Measurements from ENCODE around the gene PBX3. TPM values are rescaled to one million over a fixed set of nuclear protein-coding genes. Genes with fewer than 3 reads are reported as not detected.
A peak's percentile ranks its signal among the peaks of the same experiment; 100 is the strongest.

Gene PBX3
- polyA plus RNA-seq, 1 donor (not counting 4 experiments of a cell fraction or from before 2014, with no cell fraction given), result 26.3 TPM

DNA sequence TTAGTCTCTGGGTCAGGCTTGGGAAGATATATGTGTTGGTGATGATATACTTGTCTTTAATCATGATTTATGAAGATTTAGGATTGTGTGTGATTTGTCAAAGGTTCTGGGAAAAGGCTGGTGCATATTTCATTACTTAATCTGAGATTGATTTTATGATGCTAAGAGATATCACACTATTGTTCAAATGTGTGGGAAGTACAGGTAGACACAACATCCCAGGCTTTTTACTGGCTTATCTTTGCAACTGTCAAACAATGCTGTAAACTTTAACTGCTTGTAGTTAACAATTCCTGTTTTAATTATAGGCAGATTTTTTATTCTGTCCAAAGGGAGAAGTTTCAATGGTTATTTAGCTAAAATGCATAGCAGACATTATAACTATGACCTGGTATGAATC is 23.9 kb downstream of the PBX3 start:
- dilution Hi-C loops (cut with MboI; ENCODE audit: extremely low pct_ligation_motif_present, low sequenced_read_pairs), result no loop called here
- H4K20me1 ChIP-seq (ENCODE audit: control insufficient read depth, extremely low read depth, insufficient read depth, low read length), result no peaks in the 10 kb centered on the region
- H3K27me3 ChIP-seq (ENCODE audit: control insufficient read depth, extremely low read depth, insufficient read depth, low read length), result no peaks in the 10 kb centered on the region
- no peaks in the 10 kb centered on the region for H3K9me3 ChIP-seq (ENCODE audit: control insufficient read depth, low read depth, low read length)
- peaks cover 49% of the 10 kb centered on the region for H3K79me2 ChIP-seq (ENCODE audit: control insufficient read depth, insufficient read depth, low read length)
- no peaks in the 10 kb centered on the region for H3K9me1 ChIP-seq (ENCODE audit: control insufficient read depth, extremely low read depth, insufficient read depth, low read length)
- DNase-seq (ENCODE audit: low read depth, low spot score), result no peak
- FAIRE-seq, result no peak
- H3K27ac ChIP-seq (ENCODE audit: control insufficient read depth, insufficient read depth, low read length), result no peak overlapping the region
- no peak overlapping the region for H3K4me3 ChIP-seq (ENCODE audit: control insufficient read depth in 2 of 3, extremely low read depth in 1 of 3, insufficient read depth in 2 of 3, low read depth in 1 of 3, low read length in 3 of 3)
- H3K4me1 ChIP-seq (ENCODE audit: control insufficient read depth, extremely low read depth, insufficient read depth, low read length), result peaks cover 13% of the 10 kb centered on the region
- no peak overlapping the region for H3K9ac ChIP-seq (ENCODE audit: control insufficient read depth, extremely low read depth, insufficient read depth, low read length)
- no peak overlapping the region for H3K4me2 ChIP-seq (ENCODE audit: control insufficient read depth, extremely low read depth, insufficient read depth, low read depth, low read length)
- TF ChIP-seq, protein P1, sequence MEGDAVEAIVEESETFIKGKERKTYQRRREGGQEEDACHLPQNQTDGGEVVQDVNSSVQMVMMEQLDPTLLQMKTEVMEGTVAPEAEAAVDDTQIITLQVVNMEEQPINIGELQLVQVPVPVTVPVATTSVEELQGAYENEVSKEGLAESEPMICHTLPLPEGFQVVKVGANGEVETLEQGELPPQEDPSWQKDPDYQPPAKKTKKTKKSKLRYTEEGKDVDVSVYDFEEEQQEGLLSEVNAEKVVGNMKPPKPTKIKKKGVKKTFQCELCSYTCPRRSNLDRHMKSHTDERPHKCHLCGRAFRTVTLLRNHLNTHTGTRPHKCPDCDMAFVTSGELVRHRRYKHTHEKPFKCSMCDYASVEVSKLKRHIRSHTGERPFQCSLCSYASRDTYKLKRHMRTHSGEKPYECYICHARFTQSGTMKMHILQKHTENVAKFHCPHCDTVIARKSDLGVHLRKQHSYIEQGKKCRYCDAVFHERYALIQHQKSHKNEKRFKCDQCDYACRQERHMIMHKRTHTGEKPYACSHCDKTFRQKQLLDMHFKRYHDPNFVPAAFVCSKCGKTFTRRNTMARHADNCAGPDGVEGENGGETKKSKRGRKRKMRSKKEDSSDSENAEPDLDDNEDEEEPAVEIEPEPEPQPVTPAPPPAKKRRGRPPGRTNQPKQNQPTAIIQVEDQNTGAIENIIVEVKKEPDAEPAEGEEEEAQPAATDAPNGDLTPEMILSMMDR (optimal IDR thresholded peaks at IDR 0.05 in 1 of 3, IDR thresholded peaks at IDR 0.05 in 1 of 3, conservative IDR thresholded peaks at IDR 0.05 in 1 of 3; ENCODE audit: extremely low read depth in 1 of 3, insufficient read depth in 2 of 3, low read length in 3 of 3), result no peak
- no peak for TF ChIP-seq EZH2 (IDR thresholded peaks at IDR 0.05; ENCODE audit: low read length)
- H3K36me3 ChIP-seq (ENCODE audit: control insufficient read depth in 2 of 2, extremely low read depth in 1 of 2, insufficient read depth in 2 of 2, low read length in 2 of 2), result peaks cover 0 to 4% of the 10 kb centered on the region in 2 experiments
- no peak overlapping the region for H2AFZ ChIP-seq (ENCODE audit: control insufficient read depth, low read length)

DNA sequence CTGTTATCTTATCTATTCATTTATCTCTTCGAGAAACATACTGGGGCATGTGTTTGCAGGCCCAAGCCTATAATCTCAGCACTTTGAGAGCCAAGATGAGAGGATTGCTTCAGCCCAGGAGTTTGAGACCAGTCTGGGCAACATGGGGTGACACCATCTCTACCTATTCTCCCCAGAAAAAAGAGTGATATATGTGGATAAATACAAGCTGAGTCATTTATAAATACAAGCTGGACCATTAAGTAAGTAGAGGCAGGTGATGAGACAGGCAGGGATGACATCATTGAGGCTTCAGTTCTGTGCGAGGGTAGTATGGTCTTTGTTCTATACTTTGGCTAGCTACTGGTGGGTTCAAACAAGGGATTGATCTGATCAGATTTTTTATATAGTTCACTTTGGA is 25.6 kb downstream of the PBX3 start:
- TF ChIP-seq EZH2 (IDR thresholded peaks at IDR 0.05; ENCODE audit: low read length), result no peak
- TF ChIP-seq, protein P1 (optimal IDR thresholded peaks at IDR 0.05 in 1 of 3, IDR thresholded peaks at IDR 0.05 in 1 of 3, conservative IDR thresholded peaks at IDR 0.05 in 1 of 3; ENCODE audit: extremely low read depth in 1 of 3, insufficient read depth in 2 of 3, low read length in 3 of 3), result no peak
- Histone ChIP-seq H4K20me1 (ENCODE audit: control insufficient read depth, extremely low read depth, insufficient read depth, low read length) (no peaks in the 10 kb centered on the region), H3K4me3 (ENCODE audit: control insufficient read depth in 2 of 3, extremely low read depth in 1 of 3, insufficient read depth in 2 of 3, low read depth in 1 of 3, low read length in 3 of 3) (no peak overlapping the region), H3K9me3 (ENCODE audit: control insufficient read depth, low read depth, low read length) (no peaks in the 10 kb centered on the region), H3K36me3 (ENCODE audit: control insufficient read depth in 2 of 2, extremely low read depth in 1 of 2, insufficient read depth in 2 of 2, low read length in 2 of 2) (peaks cover 0 to 4% of the 10 kb centered on the region in 2 experiments), H3K4me2 (ENCODE audit: control insufficient read depth, extremely low read depth, insufficient read depth, low read depth, low read length) (no peak overlapping the region), H3K9ac (ENCODE audit: control insufficient read depth, extremely low read depth, insufficient read depth, low read length) (no peak overlapping the region), H3K79me2 (ENCODE audit: control insufficient read depth, insufficient read depth, low read length) (peaks cover 49% of the 10 kb centered on the region), H3K27ac (ENCODE audit: control insufficient read depth, insufficient read depth, low read length) (no peak overlapping the region), H3K4me1 (ENCODE audit: control insufficient read depth, extremely low read depth, insufficient read depth, low read length) (peaks cover 13% of the 10 kb centered on the region), H3K9me1 (ENCODE audit: control insufficient read depth, extremely low read depth, insufficient read depth, low read length) (no peaks in the 10 kb centered on the region), H2AFZ (ENCODE audit: control insufficient read depth, low read length) (no peak overlapping the region), H3K27me3 (ENCODE audit: control insufficient read depth, extremely low read depth, insufficient read depth, low read length) (no peaks in the 10 kb centered on the region)
- FAIRE-seq, result peak; percentile 56
- peak; percentile 11 for DNase-seq (ENCODE audit: low read depth, low spot score)
- dilution Hi-C loops (cut with MboI; ENCODE audit: extremely low pct_ligation_motif_present, low sequenced_read_pairs), result no loop called here
